HG03520 (cell line): ENCODE measurements around the gene ABLIM2.
A peak's percentile ranks its signal among the peaks of the same experiment; 100 is the strongest.

Experiments
- ATAC-seq: cut with Tn5 transposase; IDR thresholded peaks from one replicate; pipeline ENCODE4 v1.9.1; 2021; ENCODE audit warnings: mild to moderate bottlenecking, moderate library complexity; ENCODE audit not compliant: unreplicated experiment

Gene ABLIM2

GRCh38 chr4:8158710-8159536, at the start of gene ABLIM2:
Gene ABLIM2 (minus strand): TSS chr4:8158813. CDS start chr4:8158689, 124 bp downstream.
- ATAC-seq, result peak; percentile 97

DNA sequence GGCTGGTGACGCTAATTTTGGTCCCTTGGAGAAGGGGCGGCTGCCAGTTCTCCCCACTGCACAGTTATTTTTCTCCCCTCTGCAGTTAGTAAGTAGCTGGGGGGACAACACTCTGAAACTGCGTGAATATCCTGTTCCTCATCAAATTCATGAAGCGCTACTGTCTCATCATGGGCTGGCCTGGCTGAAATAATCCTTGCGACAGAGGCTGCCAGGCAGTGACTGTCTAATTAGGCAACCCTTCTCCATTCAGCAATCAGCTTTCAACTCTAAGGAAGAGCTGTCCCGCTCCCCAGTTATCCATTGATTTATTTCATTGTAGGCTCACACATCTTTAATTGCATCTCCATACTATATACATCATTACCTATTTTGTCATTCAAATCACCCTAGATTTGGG, 48.7 kb upstream of the ABLIM2 start:
- ATAC-seq, result no peak

DNA sequence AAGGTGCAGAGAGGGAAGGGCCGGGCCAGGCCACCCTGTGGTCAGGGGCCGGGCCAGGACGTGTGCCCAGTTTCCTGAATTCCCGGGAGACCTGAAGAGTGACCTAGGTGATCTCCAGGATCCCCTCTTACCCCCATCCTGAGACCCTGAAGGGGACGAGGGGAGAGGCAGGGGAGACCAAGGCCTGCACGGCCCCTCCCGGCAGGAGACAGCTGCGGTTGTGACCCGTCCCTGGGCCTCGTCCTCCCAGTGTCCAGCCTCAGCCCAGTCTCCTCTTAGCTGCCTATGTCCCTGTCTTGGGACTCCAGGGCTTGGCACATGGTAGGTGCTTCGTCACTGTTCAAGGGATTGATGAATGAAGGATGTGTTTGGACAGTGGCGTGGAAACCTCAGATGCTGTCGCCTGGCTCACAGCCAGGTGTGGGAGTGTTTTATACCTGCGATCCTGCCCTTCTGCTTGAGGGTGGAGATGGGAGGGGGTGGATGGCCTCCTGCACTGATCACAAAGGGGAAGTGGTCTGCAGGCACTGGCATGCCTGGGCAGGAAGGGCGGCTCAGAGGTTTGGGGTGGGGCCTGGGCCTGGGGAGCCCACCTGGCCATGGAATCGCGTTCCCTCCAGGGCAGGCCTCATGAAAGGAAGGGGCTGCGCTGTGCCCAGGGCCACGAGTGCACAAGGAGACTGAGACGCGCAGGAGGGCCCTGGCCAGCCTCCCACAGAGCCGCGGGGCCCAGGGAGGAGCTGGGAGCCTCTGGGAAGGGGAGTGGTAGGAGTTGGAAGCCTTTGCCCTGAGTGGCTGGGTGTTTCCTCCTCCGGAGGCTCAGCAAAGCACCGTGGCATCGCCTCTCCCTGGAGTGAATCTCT, 47.4 kb upstream of the ABLIM2 start:
- no peak for ATAC-seq

DNA sequence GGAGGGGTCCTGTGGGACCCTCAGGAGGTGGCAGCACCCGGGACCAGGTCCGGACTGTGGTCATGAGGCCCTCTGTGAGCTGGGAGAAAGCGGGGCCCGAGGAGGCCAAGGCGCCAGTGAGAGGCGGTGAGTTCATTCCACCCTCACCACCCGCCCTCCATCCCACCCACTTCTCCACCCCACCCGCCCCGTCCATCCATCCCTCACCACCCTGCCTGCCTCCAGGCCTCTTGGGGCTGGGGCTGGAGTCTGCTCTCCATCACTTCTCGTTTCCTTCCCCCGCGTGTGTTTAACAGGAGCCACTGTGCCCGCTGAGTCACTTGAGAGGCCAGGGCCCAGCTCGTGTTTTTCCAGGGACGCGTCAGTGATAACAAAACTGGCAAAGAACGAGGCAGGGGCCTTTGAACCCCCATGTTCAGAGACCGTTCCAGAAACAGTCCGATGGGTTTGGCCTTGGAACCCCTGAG, 46.7 kb upstream of the ABLIM2 start:
- ATAC-seq, result no peak

DNA sequence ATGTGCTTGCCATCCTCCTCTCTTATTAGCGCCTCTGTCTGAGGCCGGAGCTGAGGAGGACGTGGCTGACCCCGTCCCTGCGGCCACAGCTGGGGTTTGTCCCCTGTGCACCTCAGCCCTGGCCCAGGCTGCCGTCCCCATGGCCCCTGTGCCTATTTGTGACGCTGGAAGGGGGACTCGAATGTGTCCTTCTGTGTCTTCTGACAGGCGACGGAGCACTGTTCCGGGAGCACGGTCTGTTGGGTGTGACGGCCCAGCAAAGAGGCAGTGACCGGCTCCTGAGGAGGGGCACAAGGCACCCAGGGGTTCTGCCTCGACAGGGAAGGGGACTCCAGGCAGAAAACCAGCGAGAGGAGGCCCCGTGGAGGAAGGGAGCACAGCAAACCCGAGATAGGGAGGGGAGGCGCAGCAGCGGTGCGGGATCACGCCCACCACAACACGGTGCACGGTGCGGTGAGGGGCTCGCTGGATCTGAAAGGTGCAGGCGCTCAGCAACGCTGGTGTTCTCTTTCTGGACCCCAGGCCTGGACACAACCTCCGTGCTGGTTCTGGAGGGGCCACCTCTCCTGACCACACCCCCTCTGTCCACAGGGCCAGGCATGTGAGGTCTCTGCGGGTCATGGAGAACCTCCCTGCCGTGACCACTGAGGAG, 46.1 kb upstream of the ABLIM2 start:
- ATAC-seq, result no peak

DNA sequence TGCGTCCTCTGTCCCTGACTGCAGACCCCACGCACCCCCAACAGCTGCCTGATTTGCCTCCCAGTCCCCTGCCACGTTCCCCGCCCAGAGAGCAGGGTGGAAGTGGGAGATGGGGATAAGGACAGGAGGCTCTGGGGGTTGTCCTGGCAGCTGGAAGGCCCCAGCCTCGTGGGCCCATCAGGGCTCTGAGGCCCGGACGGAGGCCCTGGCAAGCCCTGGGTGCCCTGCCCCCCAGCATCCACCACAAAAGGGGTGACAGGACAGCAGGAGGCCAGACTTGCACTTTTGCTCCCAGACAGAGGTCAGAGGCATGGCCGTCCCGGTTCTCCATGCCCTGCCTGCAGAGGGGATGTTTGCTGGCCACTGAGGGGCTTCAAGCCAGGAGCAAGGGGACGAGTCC, 45.2 kb upstream of the ABLIM2 start:
- ATAC-seq, result no peak

GRCh38 chr4:8203052-8203401, 44.4 kb upstream of the ABLIM2 start:
- ATAC-seq, result no peak

GRCh38 chr4:8202108-8203051, 43.8 kb upstream of the ABLIM2 start:
- ATAC-seq, result no peak

- ATAC-seq, result peak; percentile 31
Measured at GRCh38 chr4:8201321-8201781, 42.7 kb upstream of the ABLIM2 start.

- ATAC-seq, result no peak
Measured at GRCh38 chr4:8200302-8200975, 41.8 kb upstream of the ABLIM2 start.

GRCh38 chr4:8199594-8200301, 41.1 kb upstream of the ABLIM2 start:
- ATAC-seq, result no peak

DNA sequence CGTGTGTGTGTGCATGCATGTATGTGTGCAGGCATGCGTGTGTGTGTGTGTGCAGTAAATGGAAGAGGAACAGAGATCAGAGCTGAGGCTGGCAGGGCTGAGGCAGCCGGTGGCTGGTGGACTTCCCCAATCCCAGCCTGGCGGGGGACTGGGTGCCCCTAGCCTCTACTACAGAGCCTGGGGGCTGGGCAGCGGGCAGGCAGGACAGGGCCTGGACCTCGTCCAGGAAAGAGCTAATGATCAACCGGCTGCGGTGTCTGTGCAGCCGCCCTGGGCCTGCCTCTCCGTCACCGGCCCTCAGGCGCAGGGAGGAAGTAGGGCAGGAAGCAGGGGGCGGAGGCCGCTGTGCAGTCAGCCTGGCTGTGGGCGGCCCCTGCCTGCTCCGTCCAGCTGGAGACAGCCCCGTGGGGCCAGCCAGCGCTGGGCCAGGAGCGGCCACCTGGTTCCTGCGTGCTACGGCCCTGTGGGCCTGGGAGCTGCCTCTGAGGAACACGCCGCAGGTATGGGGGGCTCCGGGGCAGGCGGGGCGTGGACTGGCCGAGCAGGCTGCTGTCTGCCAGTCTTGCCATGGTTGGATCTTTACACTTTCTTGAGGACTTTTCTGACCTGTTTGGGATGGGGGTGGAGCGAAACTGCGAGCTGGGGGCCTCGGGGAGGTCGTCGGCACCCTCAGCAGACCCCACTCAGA, 40.4 kb upstream of the ABLIM2 start, which contains the start of gene SH3TC1:
Gene SH3TC1 (plus strand): TSS at position 385 of the 688 bp plus-strand sequence. CDS start 5,905 bp downstream, outside the sequence.
- ATAC-seq, result peak; percentile 76

GRCh38 chr4:8198206-8198905, 39.7 kb upstream of the ABLIM2 start:
- no peak for ATAC-seq

DNA sequence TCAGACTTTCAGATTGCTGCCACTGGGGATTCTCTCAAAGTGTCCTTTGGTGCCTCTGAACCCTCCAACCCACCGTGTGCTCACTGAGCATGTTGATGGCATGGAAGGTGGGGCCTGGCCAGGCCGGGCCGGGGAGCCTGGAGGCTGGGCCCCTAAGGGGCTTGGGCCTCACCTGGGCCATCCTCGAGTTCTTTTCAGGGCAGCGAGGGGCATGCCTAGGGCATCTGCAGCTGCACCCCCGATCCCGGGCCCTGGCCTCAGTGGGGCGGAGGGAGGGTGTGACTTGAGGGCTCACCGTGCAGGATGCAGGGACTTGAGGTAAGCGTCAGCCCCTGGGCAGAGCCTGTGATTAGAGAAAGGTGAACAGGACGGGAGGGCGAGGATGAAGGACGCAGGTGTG, 38.9 kb upstream of the ABLIM2 start:
- no peak for ATAC-seq

DNA sequence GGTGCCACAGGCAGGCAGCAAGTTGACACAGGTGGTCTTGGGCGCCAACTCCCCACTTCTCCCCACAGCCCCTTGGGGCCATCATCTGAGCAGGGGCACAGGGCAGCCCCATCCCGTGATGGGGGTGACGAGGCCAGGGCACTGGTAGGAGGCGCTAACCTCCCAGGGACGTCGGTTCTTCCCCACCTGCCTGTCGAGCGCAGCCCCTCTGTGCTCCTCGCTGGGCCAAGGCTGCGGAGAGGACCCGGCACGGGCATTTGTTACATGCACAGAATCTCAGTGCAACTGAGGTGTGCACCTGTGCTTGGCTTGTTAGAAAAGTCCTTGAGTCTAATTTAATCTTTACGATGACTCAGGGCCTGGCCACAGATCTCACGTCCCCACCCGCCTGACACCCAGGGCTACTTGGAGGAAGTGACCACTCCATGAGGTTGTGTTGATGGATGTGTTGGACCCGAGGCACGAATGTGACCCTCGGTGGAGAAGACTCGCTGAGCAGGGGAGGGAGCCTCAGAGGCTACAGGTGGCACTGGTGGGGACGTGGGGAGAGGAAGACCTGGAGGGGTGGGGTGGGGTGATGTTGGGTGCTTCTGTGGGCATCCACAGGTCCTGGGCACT, 37.3 kb upstream of the ABLIM2 start:
- ATAC-seq, result no peak

GRCh38 chr4:8195431-8195830, 36.8 kb upstream of the ABLIM2 start:
- ATAC-seq, result no peak
